HepG2 (cell line): Measurements from ENCODE around the gene SPEM2. TPM values are rescaled to one million over a fixed set of nuclear protein-coding genes. Genes with fewer than 3 reads are reported as not detected.

Source experiments
- BHLHE40 ChIP-seq: IDR thresholded peaks from 2 replicates; pipeline ENCODE4 v1.6.1; 2011; ENCODE audit warnings: low read length, improper control_type of control experiment
- BRCA1 ChIP-seq: sonication (generic); formaldehyde crosslinking; IDR thresholded peaks from 2 replicates; pipeline ENCODE4 v1.4.0; 2020; ENCODE audit warnings: missing genetic modification reagents
- CREB3 ChIP-seq: sonication (generic); formaldehyde crosslinking; IDR thresholded peaks from 2 replicates; pipeline ENCODE4 v1.5.0; 2020; ENCODE audit warnings: missing genetic modification reagents
- HHEX ChIP-seq: IDR thresholded peaks from 2 replicates; pipeline ENCODE4 v1.6.1; 2016; ENCODE audit warnings: control low read depth
- HNF1B ChIP-seq: sonication (generic); formaldehyde crosslinking; IDR thresholded peaks from 2 replicates; pipeline ENCODE4 v1.5.1; 2020; ENCODE audit warnings: mild to moderate bottlenecking, moderate library complexity, missing genetic modification reagents
- HOXD1 ChIP-seq: sonication (generic); formaldehyde crosslinking; IDR thresholded peaks from 2 replicates; pipeline ENCODE4 v1.5.0; 2020; ENCODE audit warnings: missing genetic modification reagents
- IKZF5 ChIP-seq: IDR thresholded peaks from 2 replicates; pipeline ENCODE4 v1.6.1; 2018; ENCODE audit warnings: missing genetic modification reagents, mild to moderate bottlenecking, missing compliant biosample characterization
- IRX3 ChIP-seq: sonication (generic); formaldehyde crosslinking; IDR thresholded peaks from 2 replicates; pipeline ENCODE4 v1.8.1; 2023; ENCODE audit warnings: mild to moderate bottlenecking, low read depth, missing genetic modification reagents, borderline replicate concordance
- KAT8 ChIP-seq: IDR thresholded peaks from 2 replicates; pipeline ENCODE4 v1.6.1; 2016; ENCODE audit warnings: missing genetic modification reagents, missing compliant biosample characterization
- MATR3 ChIP-seq: sonication (generic); formaldehyde crosslinking; IDR thresholded peaks from 2 replicates; pipeline ENCODE4 v1.4.0; 2020; ENCODE audit warnings: missing genetic modification reagents
- POLR2AphosphoS5 ChIP-seq: IDR thresholded peaks from 2 replicates; pipeline ENCODE4 v1.6.1; 2012; ENCODE audit warnings: low read depth, low read length
- STAT6 ChIP-seq: sonication (generic); formaldehyde crosslinking; IDR thresholded peaks from 2 replicates; pipeline ENCODE4 v1.4.0; 2020; ENCODE audit warnings: missing genetic modification reagents, mild to moderate bottlenecking, borderline replicate concordance
- THAP8 ChIP-seq: sonication (generic); formaldehyde crosslinking; IDR thresholded peaks from 2 replicates; pipeline ENCODE4 v1.5.1; 2020; ENCODE audit warnings: missing genetic modification reagents, mild to moderate bottlenecking, borderline replicate concordance
- ZBTB2 ChIP-seq: sonication (generic); formaldehyde crosslinking; IDR thresholded peaks from 2 replicates; pipeline ENCODE4 v1.8.0; 2022; ENCODE audit warnings: low read depth, missing genetic modification reagents
- ZNF253 ChIP-seq: sonication (generic); formaldehyde crosslinking; IDR thresholded peaks from 2 replicates; pipeline ENCODE4 v1.8.0; 2022; ENCODE audit warnings: mild to moderate bottlenecking, missing genetic modification reagents, borderline replicate concordance
- ZNF382 ChIP-seq: sonication (generic); formaldehyde crosslinking; IDR thresholded peaks from 2 replicates; pipeline ENCODE4 v1.5.0; 2020; ENCODE audit warnings: missing genetic modification reagents, mild to moderate bottlenecking, borderline replicate concordance
- ZNF468 ChIP-seq: sonication (generic); formaldehyde crosslinking; IDR thresholded peaks from 2 replicates; pipeline ENCODE4 v1.8.0; 2022; ENCODE audit warnings: mild to moderate bottlenecking, moderate library complexity, missing genetic modification reagents
- ZNF572 ChIP-seq: sonication (generic); formaldehyde crosslinking; IDR thresholded peaks from 2 replicates; pipeline ENCODE4 v1.5.1; 2020; ENCODE audit warnings: mild to moderate bottlenecking, missing genetic modification reagents
- ZNF589 ChIP-seq: sonication (generic); formaldehyde crosslinking; conservative IDR thresholded peaks from 2 replicates; pipeline ENCODE4 v1.8.0; 2022; ENCODE audit warnings: mild to moderate bottlenecking, moderate library complexity, missing genetic modification reagents
- ZNF7 ChIP-seq: IDR thresholded peaks from 2 replicates; pipeline ENCODE4 v1.6.1; 2016; ENCODE audit warnings: missing biosample characterization, missing genetic modification reagents
- ZNF788 ChIP-seq: sonication (generic); formaldehyde crosslinking; IDR thresholded peaks from 2 replicates; pipeline ENCODE4 v1.5.0; 2020; ENCODE audit warnings: mild to moderate bottlenecking, missing genetic modification reagents, borderline replicate concordance
- polyA plus RNA-seq, 8 experiments: library from polyadenylated mRNA; depleted of rRNA in 3 of 8; stranded (reverse) in 7 of 8; unstranded in 1 of 8; fragments of >200 nt; fragmentation: Illumina TruSeq in 4 of 8; extraction: Trizol in 4 of 8; gene quantifications; 2 replicates each; pipeline versions ENCODE4 v1.2.1 to v1.2.3, GENCODE V29; 2011 to 2016; ENCODE audit warnings: low read depth in 4 of 8, missing spikeins in 1 of 8, mixed read lengths in 1 of 8; ENCODE audit not compliant: insufficient read depth in 1 of 8
- total RNA-seq, 5 experiments: library from RNA; depleted of rRNA; stranded (reverse); fragments of >200 nt; fragmentation: Illumina TruSeq; extraction: Trizol; gene quantifications; 2 replicates each; pipeline ENCODE4 v1.2.3, GENCODE V29; 2016; ENCODE audit warnings: low read depth in 1 of 5

The SPEM2 gene
- total and polyA plus RNA-seq, 2 of the 13 experiments (the other 11 are each of a cell fraction or from before 2014, with no cell fraction given), result not detected

- peak; percentile 69; the same call in 1 of the 2 replicates for TF ChIP-seq HNF1B (CRISPR knock-in tag)
- TF ChIP-seq ZNF572 (CRISPR knock-in tag), result peak; percentile 74; the same call in 1 of the 2 replicates
- TF ChIP-seq ZNF788 (CRISPR knock-in tag), result peak; percentile 30; the same call in 1 of the 2 replicates
- TF ChIP-seq ZNF7 (CRISPR knock-in tag), result no peak
- no peak for TF ChIP-seq BRCA1
- TF ChIP-seq ZBTB2 (CRISPR knock-in tag), result peak; percentile 82
- peak; percentile 87 for TF ChIP-seq POLR2AphosphoS5
- TF ChIP-seq KAT8 (CRISPR knock-in tag), result peak; percentile 21; the same call in 1 of the 2 replicates
- TF ChIP-seq IKZF5, result peak; percentile 74; the same call in 1 of the 2 replicates
- no peak; the same call in 1 of the 2 replicates for TF ChIP-seq ZNF253
- TF ChIP-seq BHLHE40, result no peak
- peak; percentile 79; the same call in 1 of the 2 replicates for TF ChIP-seq CREB3 (CRISPR knock-in tag)
- TF ChIP-seq HHEX (CRISPR knock-in tag), result no peak
- peak; percentile 37; the same call in 1 of the 2 replicates for TF ChIP-seq ZNF589
- TF ChIP-seq HOXD1 (CRISPR knock-in tag), result 0 out of 2 replicates have a peak, but pooled peaks have one; percentile 7
- TF ChIP-seq THAP8, result no peak
- TF ChIP-seq ZNF468 (CRISPR knock-in tag), result peak; percentile 74; the same call in 1 of the 2 replicates
- TF ChIP-seq MATR3 (CRISPR knock-in tag), result no peak
- TF ChIP-seq IRX3 (CRISPR knock-in tag), result peak; percentile 27; the same call in 1 of the 2 replicates
- TF ChIP-seq STAT6 (CRISPR knock-in tag), result peak; percentile 51; the same call in 1 of the 2 replicates
- TF ChIP-seq ZNF382 (CRISPR knock-in tag), result no peak
These were observed 30.8 kb upstream of the SPEM2 start, which contains the start of gene PLSCR3 (continued) for GRCh38 chr17:7394452-7395191.
